Esophagus muscularis mucosa (tissue), 4 donors: ENCODE results near the gene FTO. TPM values are rescaled to one million over a fixed set of nuclear protein-coding genes. Genes with fewer than 3 reads are reported as not detected.

Experiments
- DNase-seq: peaks from one replicate; pipeline ENCODE4 v3.0.0-alpha.2; 2017; ENCODE audit errors: extremely low spot score
- H3K27ac ChIP-seq, 4 donors: fragments of 200-600 bp; sonication (generic); replicated peaks in 1 of 4; 1 replicate in 3 of 4; 2 replicates in 1 of 4; pipeline ENCODE4 v1.5.1; 2016 to 2019; ENCODE audit warnings: mild to moderate bottlenecking in 1 of 4
- H3K27me3 ChIP-seq, 4 donors: fragments of 200-600 bp; sonication (generic); one replicate each; pipeline versions ENCODE4 v1.5.1 to v1.6.0; 2016 to 2019
- H3K36me3 ChIP-seq, 4 donors: fragments of 200-600 bp; sonication (generic); one replicate each; pipeline ENCODE4 v1.5.1; 2016 to 2019
- H3K4me1 ChIP-seq, 4 donors: fragments of 200-600 bp; sonication (generic); one replicate each; pipeline ENCODE4 v1.5.1; 2016 to 2019
- H3K4me3 ChIP-seq, 4 donors: fragments of 200-600 bp; sonication (generic); 1 replicate in 2 of 4; 2 replicates in 2 of 4; pipeline ENCODE4 v1.5.1; 2016 to 2019; ENCODE audit warnings: mild to moderate bottlenecking in 4 of 4, moderate library complexity in 1 of 4
- H3K9me3 ChIP-seq, 4 donors: fragments of 200-600 bp; sonication (generic); 1 replicate in 3 of 4; 2 replicates in 1 of 4; pipeline ENCODE4 v1.5.1; 2016 to 2019
- EP300 ChIP-seq: sonication (generic); formaldehyde crosslinking; IDR thresholded peaks from one replicate; pipeline ENCODE4 v1.6.1; 2017; ENCODE audit warnings: antibody characterized with exemption
- POLR2A ChIP-seq: fragments of 450-650 bp; IDR thresholded peaks from one replicate; pipeline ENCODE4 v1.6.1; 2017; ENCODE audit warnings: antibody characterized with exemption, moderate library complexity, mild to moderate bottlenecking, low read depth
- POLR2AphosphoS5 ChIP-seq, 2 donors: sonication (generic); formaldehyde crosslinking; IDR thresholded peaks; one replicate each; pipeline ENCODE4 v1.6.1; 2017; ENCODE audit warnings: antibody characterized with exemption in 2 of 2
- WGBS: methylation state at CpG from one replicate; pipeline ENCODE4 v1.1.5; 2018; 5-methylcytosine and 5-hydroxymethylcytosine counted together
- intact Hi-C: fragments of 100-400 bp; cut with DNase I; formaldehyde crosslinking; loops from one replicate; pipeline ENCODE4 v1.15.1; 2023
- total RNA-seq, 4 donors: library from RNA; depleted of rRNA; stranded (reverse); fragments of >200 nt; gene quantifications; one replicate each; pipeline versions ENCODE4 v1.1.0 to v1.2.1, GENCODE V29; 2016
- TF ChIP-seq, protein P1 (sequence below), 3 experiments: fragments of 200-600 bp in 2 of 3; fragments of 450-650 bp in 1 of 3; sonication (generic) in 2 of 3; IDR thresholded peaks; one replicate each; pipeline ENCODE4 v1.5.1; 2017 to 2019; ENCODE audit warnings: antibody characterized with exemption in 3 of 3, mild to moderate bottlenecking in 2 of 3, moderate library complexity in 1 of 3

The FTO gene
- total RNA-seq, 4 donors from 2014 or later = 101 to 121 (median 112) TPM

GRCh38 chr16:53966821-53967571 lies 263.0 kb downstream of the FTO start:
- Histone ChIP-seq H3K9me3 (no peaks in the 10 kb centered on the region), H3K27ac (no peak overlapping the region), H3K27me3 (no peaks in the 10 kb centered on the region), H3K36me3 (no peaks in the 10 kb centered on the region), H3K4me3 (no peak overlapping the region), H3K4me1 (peaks cover 0 to 10% (median 5%) of the 10 kb centered on the region in 4 donors)
- TF ChIP-seq POLR2A (no peak), POLR2AphosphoS5 (IDR thresholded peaks at IDR 0.05) (no peak), EP300 (no peak)
- TF ChIP-seq, protein P1, sequence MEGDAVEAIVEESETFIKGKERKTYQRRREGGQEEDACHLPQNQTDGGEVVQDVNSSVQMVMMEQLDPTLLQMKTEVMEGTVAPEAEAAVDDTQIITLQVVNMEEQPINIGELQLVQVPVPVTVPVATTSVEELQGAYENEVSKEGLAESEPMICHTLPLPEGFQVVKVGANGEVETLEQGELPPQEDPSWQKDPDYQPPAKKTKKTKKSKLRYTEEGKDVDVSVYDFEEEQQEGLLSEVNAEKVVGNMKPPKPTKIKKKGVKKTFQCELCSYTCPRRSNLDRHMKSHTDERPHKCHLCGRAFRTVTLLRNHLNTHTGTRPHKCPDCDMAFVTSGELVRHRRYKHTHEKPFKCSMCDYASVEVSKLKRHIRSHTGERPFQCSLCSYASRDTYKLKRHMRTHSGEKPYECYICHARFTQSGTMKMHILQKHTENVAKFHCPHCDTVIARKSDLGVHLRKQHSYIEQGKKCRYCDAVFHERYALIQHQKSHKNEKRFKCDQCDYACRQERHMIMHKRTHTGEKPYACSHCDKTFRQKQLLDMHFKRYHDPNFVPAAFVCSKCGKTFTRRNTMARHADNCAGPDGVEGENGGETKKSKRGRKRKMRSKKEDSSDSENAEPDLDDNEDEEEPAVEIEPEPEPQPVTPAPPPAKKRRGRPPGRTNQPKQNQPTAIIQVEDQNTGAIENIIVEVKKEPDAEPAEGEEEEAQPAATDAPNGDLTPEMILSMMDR (IDR thresholded peaks at IDR 0.05) = no peak
- WGBS = 75% methylated on average over 14 of the region's 14 CpGs
- intact Hi-C loops = no loop called here
- no peak for DNase-seq

- H3K27me3 ChIP-seq = no peaks in the 10 kb centered on the region
- no peak overlapping the region for H3K4me3 ChIP-seq
- no peaks in the 10 kb centered on the region for H3K36me3 ChIP-seq
- no peak overlapping the region for H3K27ac ChIP-seq
- H3K9me3 ChIP-seq = no peaks in the 10 kb centered on the region
- 92% methylated on average over 6 of the region's 6 CpGs for WGBS
- intact Hi-C loops = no loop called here
- TF ChIP-seq EP300 = no peak
- TF ChIP-seq POLR2AphosphoS5 (IDR thresholded peaks at IDR 0.05) = no peak
- TF ChIP-seq, protein P1 (IDR thresholded peaks at IDR 0.05) = no peak
- no peak for TF ChIP-seq POLR2A
- no peak for DNase-seq
- H3K4me1 ChIP-seq = peaks cover 0 to 10% (median 6%) of the 10 kb centered on the region in 4 donors
Measured at GRCh38 chr16:53967572-53967971, 263.6 kb downstream of the FTO start.

DNA sequence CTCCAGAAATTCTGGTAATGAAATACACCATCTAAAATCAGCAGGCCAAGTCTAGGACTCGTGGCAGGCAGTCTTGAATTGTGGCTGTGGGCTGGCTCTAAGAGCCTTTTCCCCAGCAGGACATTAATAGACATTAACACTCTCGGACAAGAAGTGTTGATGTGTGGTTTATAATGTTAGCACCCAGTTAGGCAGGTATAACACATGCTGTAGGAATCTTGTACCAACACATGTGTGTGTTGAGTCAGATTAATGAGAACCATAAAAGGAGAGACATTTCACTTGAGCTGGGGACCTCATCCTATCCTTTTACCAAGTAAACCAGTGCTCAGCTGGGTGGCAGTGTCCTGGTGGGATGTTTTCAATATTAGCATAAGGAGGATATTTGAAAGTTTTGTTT lies 264.5 kb downstream of the FTO start:
- H3K4me3 ChIP-seq = no peak overlapping the region
- WGBS = 68% methylated on average over 2 of the region's 2 CpGs
- H3K4me1 ChIP-seq = peaks cover 0 to 13% (median 8%) of the 10 kb centered on the region in 4 donors
- TF ChIP-seq, protein P1 (IDR thresholded peaks at IDR 0.05) = no peak
- TF ChIP-seq EP300 (no peak), POLR2A (no peak), POLR2AphosphoS5 (IDR thresholded peaks at IDR 0.05) (no peak)
- no peak for DNase-seq
- H3K9me3 ChIP-seq = no peaks in the 10 kb centered on the region
- H3K27ac ChIP-seq = no peak overlapping the region
- no peaks in the 10 kb centered on the region for H3K27me3 ChIP-seq
- intact Hi-C loops = no loop called here
- no peaks in the 10 kb centered on the region for H3K36me3 ChIP-seq

DNA sequence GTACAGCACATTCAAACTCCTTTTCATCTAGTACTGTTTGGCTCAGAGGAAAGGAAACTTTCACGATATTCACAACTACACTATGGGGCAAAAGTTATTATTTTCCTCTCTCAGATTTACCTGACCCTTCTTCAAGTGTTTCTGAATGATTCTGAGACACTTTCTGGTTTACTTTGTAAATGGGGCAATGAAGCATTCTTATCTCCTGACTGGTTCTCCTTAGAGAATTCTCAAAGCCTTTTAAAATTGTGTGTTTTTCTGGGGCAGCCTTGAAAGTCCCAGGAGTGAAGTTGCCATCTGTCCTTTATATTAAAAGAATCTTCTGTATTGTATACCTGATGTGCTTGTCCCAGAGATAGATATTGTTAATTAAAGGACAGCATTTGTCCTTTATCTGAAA lies 264.9 kb downstream of the FTO start:
- H3K36me3 ChIP-seq = no peaks in the 10 kb centered on the region
- no peak overlapping the region for H3K4me3 ChIP-seq
- DNase-seq = no peak
- WGBS = 87% methylated on average over 1 of the region's 1 CpG
- no peaks in the 10 kb centered on the region for H3K27me3 ChIP-seq
- TF ChIP-seq, protein P1 (IDR thresholded peaks at IDR 0.05) = no peak
- no peak for TF ChIP-seq EP300
- no peak for TF ChIP-seq POLR2AphosphoS5 (IDR thresholded peaks at IDR 0.05)
- TF ChIP-seq POLR2A = no peak
- no peak overlapping the region for H3K27ac ChIP-seq
- intact Hi-C loops = no loop called here
- H3K4me1 ChIP-seq = peaks cover 0 to 13% (median 8%) of the 10 kb centered on the region in 4 donors
- H3K9me3 ChIP-seq = no peaks in the 10 kb centered on the region
